K562 (cell line): Measurements from ENCODE around the gene CAMK2N1. TPM values are rescaled to one million over a fixed set of nuclear protein-coding genes. Genes with fewer than 3 reads are reported as not detected.

Experiments used
- CBFA2T3 ChIP-seq: fragments of 450-650 bp; IDR thresholded peaks from 2 replicates; pipeline ENCODE4 v1.6.1; 2017
- CHCHD3 ChIP-seq: fragments of 250-450 bp; sonication (Bioruptor Pico); IDR thresholded peaks from 2 replicates; pipeline ENCODE4 v2.1.2; 2022; ENCODE audit warnings: mild to moderate bottlenecking
- ELF1 ChIP-seq: fragments of 200-800 bp; sonication (Bioruptor generic); IDR thresholded peaks from 2 replicates; pipeline ENCODE4 v1.6.1; 2016; ENCODE audit warnings: missing genetic modification characterization, missing compliant biosample characterization
- EP300 ChIP-seq: IDR thresholded peaks from 2 replicates; pipeline ENCODE4 v1.6.1; 2012; ENCODE audit warnings: low read length, improper control_type of control experiment
- FOXJ2 ChIP-seq: fragments of 200-800 bp; sonication (Bioruptor generic); IDR thresholded peaks from 2 replicates; pipeline ENCODE4 v1.6.1; 2016; ENCODE audit warnings: missing genetic modification characterization, missing compliant biosample characterization
- LCOR ChIP-seq: sonication (generic); formaldehyde crosslinking; IDR thresholded peaks from 2 replicates; pipeline ENCODE4 v1.8.0; 2022; ENCODE audit warnings: mild to moderate bottlenecking, missing genetic modification reagents
- RB1 ChIP-seq: fragments of 450-650 bp; IDR thresholded peaks from 2 replicates; pipeline ENCODE4 v1.6.1; 2017; ENCODE audit warnings: low read depth, mild to moderate bottlenecking
- SAP30 ChIP-seq: fragments of 200-600 bp; sonication (generic); IDR thresholded peaks from 2 replicates; pipeline ENCODE4 v1.6.1; 2012; ENCODE audit warnings: borderline replicate concordance, low read depth, mild to moderate bottlenecking, moderate library complexity, low read length, control low read depth, inconsistent platforms; ENCODE audit not compliant: insufficient read depth, poor library complexity, severe bottlenecking
- SP1 ChIP-seq: sonication (generic); formaldehyde crosslinking; IDR thresholded peaks from 2 replicates; pipeline ENCODE4 v1.8.1; 2022; ENCODE audit warnings: mild to moderate bottlenecking, missing genetic modification reagents
- SRSF1 ChIP-seq: fragments of 200-400 bp; formaldehyde crosslinking; IDR thresholded peaks from 2 replicates; pipeline ENCODE4 v1.6.1; 2017; ENCODE audit warnings: mild to moderate bottlenecking, low read depth, low read length, moderate library complexity
- ZEB2 ChIP-seq: fragments of 450-650 bp; IDR thresholded peaks from 2 replicates; pipeline ENCODE4 v1.6.1; 2016
- ZNF184 ChIP-seq: sonication (generic); formaldehyde crosslinking; IDR thresholded peaks from 2 replicates; pipeline ENCODE4 v1.5.0; 2020; ENCODE audit warnings: missing genetic modification reagents
- ZNF395 ChIP-seq: fragments of 200-800 bp; sonication (Bioruptor generic); IDR thresholded peaks from 2 replicates; pipeline ENCODE4 v1.6.1; 2017; ENCODE audit warnings: missing genetic modification characterization, missing compliant biosample characterization
- ZNF639 ChIP-seq, 2 experiments: fragments of 200-800 bp in 1 of 2; sonication (Bioruptor generic) in 1 of 2; sonication (generic) in 1 of 2; formaldehyde crosslinking in 1 of 2; IDR thresholded peaks in 1 of 2; conservative IDR thresholded peaks in 1 of 2; 2 replicates each; pipeline versions ENCODE4 v1.5.0 to v1.6.1; 2016 to 2020; ENCODE audit warnings: missing compliant biosample characterization in 1 of 2, missing genetic modification characterization in 1 of 2, missing genetic modification reagents in 1 of 2
- ZSCAN32 ChIP-seq: fragments of 450-650 bp; formaldehyde crosslinking; IDR thresholded peaks from 2 replicates; pipeline ENCODE4 v1.4.0; 2020; ENCODE audit warnings: mild to moderate bottlenecking, moderate library complexity
- polyA plus RNA-seq, 8 experiments: library from polyadenylated mRNA; depleted of rRNA in 4 of 8; stranded (reverse) in 5 of 8; unstranded in 3 of 8; fragments of >200 nt; fragmentation: Nextera tagmentation in 2 of 8; fragmentation: Illumina TruSeq in 1 of 8; extraction: Ambion mirVana in 2 of 8; extraction: Trizol in 1 of 8; gene quantifications; 2 replicates each; pipeline versions ENCODE4 v1.2.1 to v1.2.3, GENCODE V29; 2011 to 2014; ENCODE audit warnings: inconsistent platforms in 1 of 8, missing spikeins in 1 of 8
- total RNA-seq, 7 experiments: library from RNA; depleted of rRNA in 6 of 7; stranded (reverse); fragments of >200 nt in 6 of 7; fragmentation: Illumina TruSeq in 2 of 7; extraction: Trizol in 2 of 7; gene quantifications; 2 replicates each; pipeline versions ENCODE4 v1.2.1 to v1.2.3, GENCODE V29; 2011 to 2021; ENCODE audit warnings: low replicate concordance in 1 of 7
- TF ChIP-seq, protein P1 (sequence below), 3 experiments: fragments of 200-800 bp in 1 of 3; fragments of 250-450 bp in 1 of 3; fragments of 450-650 bp in 1 of 3; sonication (Bioruptor Pico) in 1 of 3; sonication (Bioruptor generic) in 1 of 3; formaldehyde crosslinking in 1 of 3; IDR thresholded peaks; 2 replicates each; pipeline versions ENCODE4 v1.6.1 to v1.8.0; 2016 to 2022; ENCODE audit warnings: mild to moderate bottlenecking in 2 of 3, missing genetic modification characterization in 2 of 3, missing compliant biosample characterization in 1 of 3, moderate library complexity in 1 of 3

Gene CAMK2N1
- total and polyA plus RNA-seq, 9 of the 15 experiments (the other 6 are each of a cell fraction or from before 2014, with no cell fraction given) = 0.09 to 1.4 (median 0.34) TPM

- TF ChIP-seq SRSF1 (peak; percentile 68; the same call in 1 of the 2 replicates), EP300 (0 out of 2 replicates have a peak, but pooled peaks have one; percentile 8), CHCHD3 (CRISPR knock-in tag) (peak; percentile 63; the same call in 1 of the 2 replicates), SAP30 (peak; percentile 78), CBFA2T3 (peak; percentile 30; the same call in 1 of the 2 replicates), LCOR (peak; percentile 38; the same call in 1 of the 2 replicates), ZEB2 (0 out of 2 replicates have a peak, but pooled peaks have one; percentile 21), FOXJ2 (tag) (no peak; the same call in 1 of the 2 replicates), RB1 (peak; percentile 62; the same call in 1 of the 2 replicates), ZNF395 (CRISPR knock-in tag) (peak; percentile 85; the same call in 1 of the 2 replicates), ELF1 (tag) (peak; percentile 97), ZSCAN32 (CRISPR knock-in tag) (no peak), SP1 (CRISPR knock-in tag) (peak; percentile 70), ZNF184 (CRISPR knock-in tag) (no peak), ZNF639 (CRISPR knock-in tag; conservative IDR thresholded peaks at IDR 0.05 in 1 of 2, IDR thresholded peaks at IDR 0.05 in 1 of 2) (peak in 1 of 2 experiments; percentile 78; a peak in 2 of 4 replicates)
- TF ChIP-seq, protein P1, sequence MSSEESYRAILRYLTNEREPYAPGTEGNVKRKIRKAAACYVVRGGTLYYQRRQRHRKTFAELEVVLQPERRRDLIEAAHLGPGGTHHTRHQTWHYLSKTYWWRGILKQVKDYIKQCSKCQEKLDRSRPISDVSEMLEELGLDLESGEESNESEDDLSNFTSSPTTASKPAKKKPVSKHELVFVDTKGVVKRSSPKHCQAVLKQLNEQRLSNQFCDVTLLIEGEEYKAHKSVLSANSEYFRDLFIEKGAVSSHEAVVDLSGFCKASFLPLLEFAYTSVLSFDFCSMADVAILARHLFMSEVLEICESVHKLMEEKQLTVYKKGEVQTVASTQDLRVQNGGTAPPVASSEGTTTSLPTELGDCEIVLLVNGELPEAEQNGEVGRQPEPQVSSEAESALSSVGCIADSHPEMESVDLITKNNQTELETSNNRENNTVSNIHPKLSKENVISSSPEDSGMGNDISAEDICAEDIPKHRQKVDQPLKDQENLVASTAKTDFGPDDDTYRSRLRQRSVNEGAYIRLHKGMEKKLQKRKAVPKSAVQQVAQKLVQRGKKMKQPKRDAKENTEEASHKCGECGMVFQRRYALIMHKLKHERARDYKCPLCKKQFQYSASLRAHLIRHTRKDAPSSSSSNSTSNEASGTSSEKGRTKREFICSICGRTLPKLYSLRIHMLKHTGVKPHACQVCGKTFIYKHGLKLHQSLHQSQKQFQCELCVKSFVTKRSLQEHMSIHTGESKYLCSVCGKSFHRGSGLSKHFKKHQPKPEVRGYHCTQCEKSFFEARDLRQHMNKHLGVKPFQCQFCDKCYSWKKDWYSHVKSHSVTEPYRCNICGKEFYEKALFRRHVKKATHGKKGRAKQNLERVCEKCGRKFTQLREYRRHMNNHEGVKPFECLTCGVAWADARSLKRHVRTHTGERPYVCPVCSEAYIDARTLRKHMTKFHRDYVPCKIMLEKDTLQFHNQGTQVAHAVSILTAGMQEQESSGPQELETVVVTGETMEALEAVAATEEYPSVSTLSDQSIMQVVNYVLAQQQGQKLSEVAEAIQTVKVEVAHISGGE (CRISPR knock-in tag; IDR thresholded peaks at IDR 0.05) = peak in 2 of 3 experiments; percentile 67 to 95; a peak in 4 of 6 replicates
These were observed 21.8 kb upstream of the CAMK2N1 start, which contains the start of gene MUL1 (continued) for GRCh38 chr1:20507564-20508410.
